Chondrocyte (in vitro differentiated cells): ENCODE measurements around the gene CADPS. TPM values are rescaled to one million over a fixed set of nuclear protein-coding genes. Genes with fewer than 3 reads are reported as not detected.

Experiments
- DNase-seq: peaks from one replicate; pipeline ENCODE4 v3.0.0; 2021; ENCODE audit warnings: mixed read lengths, low spot score
- H3K27ac Mint-ChIP-seq: one replicate; pipeline ENCODE4 v1.8.0; 2021; ENCODE audit warnings: mild to moderate bottlenecking, moderate library complexity, mixed read lengths; ENCODE audit not compliant: unreplicated experiment
- H3K27me3 Mint-ChIP-seq: 2 replicates; pipeline ENCODE4 v1.8.0; 2021; ENCODE audit warnings: low read depth, mixed read lengths
- H3K36me3 Mint-ChIP-seq: 2 replicates; pipeline ENCODE4 v1.8.0; 2021; ENCODE audit warnings: low read depth, mixed read lengths
- H3K4me1 Mint-ChIP-seq: 2 replicates; pipeline ENCODE4 v1.8.0; 2021; ENCODE audit warnings: low read depth, mild to moderate bottlenecking, mixed read lengths
- H3K4me3 Mint-ChIP-seq: one replicate; pipeline ENCODE4 v1.8.0; 2021; ENCODE audit warnings: mild to moderate bottlenecking, moderate library complexity, mixed read lengths; ENCODE audit not compliant: unreplicated experiment
- H3K9me3 Mint-ChIP-seq: 2 replicates; pipeline ENCODE4 v1.8.0; 2021; ENCODE audit warnings: low read depth, mixed read lengths
- total RNA-seq: library from RNA; stranded (reverse); gene quantifications from 3 replicates; pipeline ENCODE4 v1.2.1, GENCODE V29; 2021
- TF ChIP-seq, protein P1 (sequence below): fragments of 200-600 bp; sonication (generic); IDR thresholded peaks from 2 replicates; pipeline ENCODE4 v1.5.0; 2021; ENCODE audit warnings: antibody characterized with exemption, mild to moderate bottlenecking, moderate library complexity

Gene CADPS
- total RNA-seq, 1 donor from 2014 or later = not detected

DNA sequence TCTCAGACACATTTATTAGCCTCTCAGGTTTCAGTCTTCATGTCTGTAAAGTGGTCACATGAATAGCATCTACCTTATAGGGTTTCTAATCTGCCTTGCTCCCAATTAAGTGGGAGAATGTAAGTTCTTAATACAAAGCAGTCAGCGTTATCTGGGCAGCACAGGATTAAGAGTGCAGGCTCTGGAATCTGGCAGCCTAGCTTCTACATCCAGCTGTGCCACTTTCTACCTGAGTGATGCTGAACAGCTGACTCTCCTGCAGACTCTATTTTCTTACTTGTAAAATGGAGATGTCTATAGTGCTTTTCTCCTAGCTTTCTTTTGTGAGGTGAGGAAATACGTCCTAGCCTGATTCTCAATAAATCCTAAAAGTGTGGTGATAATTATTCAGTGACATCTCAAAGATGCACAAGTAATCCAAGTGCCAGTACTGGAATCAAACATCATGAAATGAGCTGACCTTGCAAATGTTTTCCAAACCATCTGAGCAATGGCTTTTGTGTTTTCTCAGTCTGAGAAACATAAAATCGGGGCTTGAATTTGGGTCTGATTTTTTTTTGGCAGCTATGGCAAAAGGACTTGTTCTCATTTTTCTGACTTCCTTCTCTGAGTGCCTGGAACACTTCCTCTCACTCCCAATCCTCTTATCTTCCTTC is 269.7 kb downstream of the CADPS start:
- Mint-ChIP-seq H3K27ac (no peak overlapping the region), H3K36me3 (no peaks in the 10 kb centered on the region), H3K4me1 (peaks cover 65% of the 10 kb centered on the region), H3K27me3 (peaks cover 1% of the 10 kb centered on the region), H3K9me3 (no peaks in the 10 kb centered on the region), H3K4me3 (no peak overlapping the region)
- DNase-seq = no peak
- TF ChIP-seq, protein P1, sequence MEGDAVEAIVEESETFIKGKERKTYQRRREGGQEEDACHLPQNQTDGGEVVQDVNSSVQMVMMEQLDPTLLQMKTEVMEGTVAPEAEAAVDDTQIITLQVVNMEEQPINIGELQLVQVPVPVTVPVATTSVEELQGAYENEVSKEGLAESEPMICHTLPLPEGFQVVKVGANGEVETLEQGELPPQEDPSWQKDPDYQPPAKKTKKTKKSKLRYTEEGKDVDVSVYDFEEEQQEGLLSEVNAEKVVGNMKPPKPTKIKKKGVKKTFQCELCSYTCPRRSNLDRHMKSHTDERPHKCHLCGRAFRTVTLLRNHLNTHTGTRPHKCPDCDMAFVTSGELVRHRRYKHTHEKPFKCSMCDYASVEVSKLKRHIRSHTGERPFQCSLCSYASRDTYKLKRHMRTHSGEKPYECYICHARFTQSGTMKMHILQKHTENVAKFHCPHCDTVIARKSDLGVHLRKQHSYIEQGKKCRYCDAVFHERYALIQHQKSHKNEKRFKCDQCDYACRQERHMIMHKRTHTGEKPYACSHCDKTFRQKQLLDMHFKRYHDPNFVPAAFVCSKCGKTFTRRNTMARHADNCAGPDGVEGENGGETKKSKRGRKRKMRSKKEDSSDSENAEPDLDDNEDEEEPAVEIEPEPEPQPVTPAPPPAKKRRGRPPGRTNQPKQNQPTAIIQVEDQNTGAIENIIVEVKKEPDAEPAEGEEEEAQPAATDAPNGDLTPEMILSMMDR = no peak

DNA sequence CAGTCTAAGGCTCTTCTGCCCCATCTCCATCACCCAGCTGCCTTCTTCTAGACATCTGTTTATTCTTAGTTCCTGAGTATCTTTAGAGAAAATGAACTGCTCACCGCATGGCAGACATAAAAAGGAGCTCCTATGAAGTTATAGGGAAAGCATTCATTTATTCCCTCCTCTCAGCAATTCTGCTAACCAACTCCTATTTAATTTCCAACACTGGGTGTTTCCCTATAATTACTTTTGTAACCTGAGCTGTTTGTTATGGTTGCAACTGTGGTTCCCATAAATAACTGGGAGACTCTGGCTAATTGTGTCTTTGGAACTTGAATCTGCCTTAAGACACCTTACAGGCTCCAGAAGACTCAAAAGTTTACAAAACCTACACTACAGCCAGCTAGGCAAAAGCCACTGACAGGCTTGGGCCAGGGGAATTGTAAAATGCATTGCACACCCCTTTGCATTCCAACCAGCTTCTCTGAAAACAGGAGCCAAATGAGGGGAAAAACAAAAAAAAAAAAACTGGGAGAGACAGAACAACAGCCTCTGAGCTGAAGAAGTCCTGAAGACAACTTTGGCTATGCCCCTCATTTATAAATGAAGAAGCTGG is 270.4 kb downstream of the CADPS start:
- peaks cover 65% of the 10 kb centered on the region for H3K4me1 Mint-ChIP-seq
- peak overlapping the region; percentile 29 for H3K27ac Mint-ChIP-seq
- H3K36me3 Mint-ChIP-seq = no peaks in the 10 kb centered on the region
- no peak overlapping the region for H3K4me3 Mint-ChIP-seq
- TF ChIP-seq, protein P1 = no peak
- H3K9me3 Mint-ChIP-seq = no peaks in the 10 kb centered on the region
- peaks cover 1% of the 10 kb centered on the region for H3K27me3 Mint-ChIP-seq
- no peak for DNase-seq

DNA sequence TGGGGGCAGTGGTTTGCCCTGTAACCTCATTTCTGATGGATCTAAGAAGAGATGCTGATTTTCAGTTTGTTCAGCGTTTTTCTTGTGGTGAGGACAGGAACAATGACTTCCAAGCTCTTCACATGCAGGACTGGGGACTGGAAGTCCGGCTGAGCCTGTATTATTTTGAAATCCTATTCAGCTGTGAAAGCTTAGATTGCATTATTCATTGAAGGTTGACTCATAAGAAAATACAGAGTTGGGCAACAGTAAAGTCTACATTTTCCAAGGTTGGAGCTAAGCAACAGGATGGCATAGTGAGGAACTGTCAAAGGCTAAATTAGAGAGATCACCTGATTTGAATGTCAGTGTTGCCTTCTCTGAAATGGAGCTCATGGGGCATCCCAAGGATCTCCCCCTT is 270.9 kb downstream of the CADPS start:
- H3K27ac Mint-ChIP-seq = peak overlapping the region; percentile 95
- no peak for DNase-seq
- TF ChIP-seq, protein P1 = no peak
- H3K4me3 Mint-ChIP-seq = peak overlapping the region; percentile 17
- peaks cover 1% of the 10 kb centered on the region for H3K27me3 Mint-ChIP-seq
- no peaks in the 10 kb centered on the region for H3K9me3 Mint-ChIP-seq
- H3K36me3 Mint-ChIP-seq = no peaks in the 10 kb centered on the region
- peaks cover 65% of the 10 kb centered on the region for H3K4me1 Mint-ChIP-seq

DNA sequence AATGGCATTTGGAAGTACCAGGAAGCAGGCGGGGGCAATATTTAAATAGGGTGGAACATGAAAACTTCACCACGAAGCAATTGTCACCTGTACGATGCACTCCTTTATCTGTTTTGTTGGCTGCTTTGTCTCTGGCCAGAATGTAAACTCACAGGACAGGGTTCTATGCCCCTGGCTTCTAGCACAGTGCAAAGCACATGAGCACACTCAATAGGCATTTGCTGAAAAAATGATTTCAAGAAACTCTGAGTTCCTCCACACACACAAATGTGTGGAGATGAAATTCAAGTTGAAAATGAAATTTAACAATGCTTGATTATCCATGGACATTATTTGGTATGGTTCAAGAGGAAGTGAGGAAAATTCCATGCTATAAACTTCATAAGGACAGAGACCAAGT is 272.2 kb downstream of the CADPS start:
- DNase-seq = no peak
- peaks cover 62% of the 10 kb centered on the region for H3K4me1 Mint-ChIP-seq
- H3K9me3 Mint-ChIP-seq = no peaks in the 10 kb centered on the region
- no peaks in the 10 kb centered on the region for H3K36me3 Mint-ChIP-seq
- no peak overlapping the region for H3K27ac Mint-ChIP-seq
- H3K27me3 Mint-ChIP-seq = peaks cover 1% of the 10 kb centered on the region
- TF ChIP-seq, protein P1 = no peak
- no peak overlapping the region for H3K4me3 Mint-ChIP-seq

DNA sequence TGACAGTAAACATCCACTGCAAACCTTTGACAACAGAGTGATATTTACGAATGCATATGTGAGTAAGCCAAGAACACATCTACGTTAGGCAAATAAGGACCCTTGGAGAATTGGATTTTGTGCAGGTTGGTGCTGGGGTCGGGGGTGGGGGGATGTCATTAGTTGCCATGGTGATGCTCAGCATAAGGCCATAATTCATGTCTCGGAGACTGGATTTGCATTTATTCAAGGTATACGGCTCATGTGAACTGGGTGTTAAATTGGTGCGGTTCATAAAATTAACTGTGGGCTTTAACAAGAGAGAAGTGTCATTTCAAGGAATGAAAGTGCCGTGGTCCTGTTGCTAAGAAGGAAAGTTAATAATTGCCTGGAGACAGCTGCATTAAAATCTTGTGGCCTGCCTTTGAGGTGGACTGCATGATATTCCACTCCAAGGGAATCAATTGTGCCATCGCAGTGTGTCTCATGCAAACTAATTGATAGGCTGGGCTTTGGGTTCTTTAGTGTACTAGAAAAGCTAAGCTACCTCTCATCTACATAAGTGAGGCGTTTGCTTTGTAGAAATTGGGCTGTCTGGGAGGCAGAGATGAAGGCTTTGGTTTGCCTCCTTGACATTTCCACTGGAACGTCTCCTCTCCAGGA is 273.0 kb downstream of the CADPS start:
- H3K4me3 Mint-ChIP-seq = no peak overlapping the region
- H3K9me3 Mint-ChIP-seq = no peaks in the 10 kb centered on the region
- H3K36me3 Mint-ChIP-seq = no peaks in the 10 kb centered on the region
- no peak overlapping the region for H3K27ac Mint-ChIP-seq
- peaks cover 55% of the 10 kb centered on the region for H3K4me1 Mint-ChIP-seq
- peaks cover 1% of the 10 kb centered on the region for H3K27me3 Mint-ChIP-seq
- TF ChIP-seq, protein P1 = no peak
- no peak for DNase-seq
